Measurements from ENCODE around the gene GLI3.

DNA sequence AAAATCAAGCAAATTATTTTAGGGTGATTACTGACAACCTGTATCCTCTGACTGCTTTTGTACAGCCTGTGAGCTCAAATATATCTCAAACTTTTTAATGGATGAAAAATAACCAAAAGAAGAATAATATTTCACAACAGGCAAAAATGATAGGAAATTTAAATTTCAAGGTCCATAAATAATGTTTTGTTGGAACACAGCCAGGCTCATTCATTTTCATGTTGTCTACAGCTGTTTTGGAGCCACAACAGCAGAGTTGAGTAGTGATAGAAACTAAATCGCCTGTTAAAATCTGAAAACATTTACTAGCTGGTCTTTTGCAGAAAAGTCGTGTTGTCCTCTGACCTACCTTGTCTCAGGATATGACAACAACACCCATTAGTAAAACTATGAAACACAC is 75.9 kb downstream of the GLI3 start:
- TF ChIP-seq, protein P1, sequence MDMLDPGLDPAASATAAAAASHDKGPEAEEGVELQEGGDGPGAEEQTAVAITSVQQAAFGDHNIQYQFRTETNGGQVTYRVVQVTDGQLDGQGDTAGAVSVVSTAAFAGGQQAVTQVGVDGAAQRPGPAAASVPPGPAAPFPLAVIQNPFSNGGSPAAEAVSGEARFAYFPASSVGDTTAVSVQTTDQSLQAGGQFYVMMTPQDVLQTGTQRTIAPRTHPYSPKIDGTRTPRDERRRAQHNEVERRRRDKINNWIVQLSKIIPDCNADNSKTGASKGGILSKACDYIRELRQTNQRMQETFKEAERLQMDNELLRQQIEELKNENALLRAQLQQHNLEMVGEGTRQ (IDR thresholded peaks at IDR 0.05; ENCODE audit: borderline replicate concordance, low read depth, low read length) = no peak
- no peak for TF ChIP-seq YY1 (IDR thresholded peaks at IDR 0.05; ENCODE audit: low read depth, low read length)
- no peak for TF ChIP-seq NFIC (IDR thresholded peaks at IDR 0.05; ENCODE audit: low read depth, low read length)
- TF ChIP-seq, protein P2, sequence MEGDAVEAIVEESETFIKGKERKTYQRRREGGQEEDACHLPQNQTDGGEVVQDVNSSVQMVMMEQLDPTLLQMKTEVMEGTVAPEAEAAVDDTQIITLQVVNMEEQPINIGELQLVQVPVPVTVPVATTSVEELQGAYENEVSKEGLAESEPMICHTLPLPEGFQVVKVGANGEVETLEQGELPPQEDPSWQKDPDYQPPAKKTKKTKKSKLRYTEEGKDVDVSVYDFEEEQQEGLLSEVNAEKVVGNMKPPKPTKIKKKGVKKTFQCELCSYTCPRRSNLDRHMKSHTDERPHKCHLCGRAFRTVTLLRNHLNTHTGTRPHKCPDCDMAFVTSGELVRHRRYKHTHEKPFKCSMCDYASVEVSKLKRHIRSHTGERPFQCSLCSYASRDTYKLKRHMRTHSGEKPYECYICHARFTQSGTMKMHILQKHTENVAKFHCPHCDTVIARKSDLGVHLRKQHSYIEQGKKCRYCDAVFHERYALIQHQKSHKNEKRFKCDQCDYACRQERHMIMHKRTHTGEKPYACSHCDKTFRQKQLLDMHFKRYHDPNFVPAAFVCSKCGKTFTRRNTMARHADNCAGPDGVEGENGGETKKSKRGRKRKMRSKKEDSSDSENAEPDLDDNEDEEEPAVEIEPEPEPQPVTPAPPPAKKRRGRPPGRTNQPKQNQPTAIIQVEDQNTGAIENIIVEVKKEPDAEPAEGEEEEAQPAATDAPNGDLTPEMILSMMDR (IDR thresholded peaks at IDR 0.05 in 2 of 3, conservative IDR thresholded peaks at IDR 0.05 in 1 of 3; ENCODE audit: control insufficient read depth in 2 of 3, extremely low read depth in 1 of 3, insufficient read depth in 1 of 3, low read depth in 3 of 3, low read length in 3 of 3) = no peak
- TF ChIP-seq NR2F1 (conservative IDR thresholded peaks at IDR 0.05) = no peak
- no peak for TF ChIP-seq HDAC6 (IDR thresholded peaks at IDR 0.05; ENCODE audit: unreplicated experiment)
- TF ChIP-seq SMAD1 (IDR thresholded peaks at IDR 0.05; ENCODE audit: low read depth, partially characterized antibody) = no peak
- TF ChIP-seq RAD21 (IDR thresholded peaks at IDR 0.05; ENCODE audit: insufficient read depth, low read depth, low read length) = no peak
- TF ChIP-seq POLR2A (IDR thresholded peaks at IDR 0.05; ENCODE audit: low read depth, low read length) = no peak

All from GM12878 (cell line).